Endothelial cell of umbilical vein (primary cell): ENCODE results near the gene HPSE2.
"Not testable (repeated sequence)": the region's sequence is repeated elsewhere in the genome, so short reads cannot be mapped to it uniquely, and the experiment has no call there.

Experiments
- CTCF ChIP-seq, 2 donors: IDR thresholded peaks; 1 replicate in 1 of 2; 2 replicates in 1 of 2; pipeline ENCODE4 v1.5.1; 2011; ENCODE audit warnings: low read length in 2 of 2, mild to moderate bottlenecking in 2 of 2, moderate library complexity in 2 of 2, control low read depth in 1 of 2, inconsistent platforms in 1 of 2, low read depth in 1 of 2; ENCODE audit not compliant: insufficient read depth in 1 of 2; ENCODE audit errors: extremely low read depth in 1 of 2
- EZH2 ChIP-seq: IDR thresholded peaks from 2 replicates; pipeline ENCODE4 v1.6.1; 2012; ENCODE audit warnings: borderline replicate concordance, low read depth, mild to moderate bottlenecking, moderate library complexity, low read length, inconsistent platforms; ENCODE audit not compliant: severe bottlenecking
- GATA2 ChIP-seq: IDR thresholded peaks from 2 replicates; pipeline ENCODE4 v1.7.0; 2011; ENCODE audit warnings: low read depth, mild to moderate bottlenecking, moderate library complexity, mixed read lengths, low read length; ENCODE audit not compliant: insufficient read length, insufficient read depth
- MAX ChIP-seq: IDR thresholded peaks from 2 replicates; pipeline ENCODE4 v1.6.1; 2011; ENCODE audit not compliant: insufficient read depth, insufficient read length
- POLR2A ChIP-seq: IDR thresholded peaks from 2 replicates; pipeline ENCODE4 v1.6.1; 2012; ENCODE audit warnings: low read depth, mild to moderate bottlenecking, control low read depth, low read length
- POLR2AphosphoS5 ChIP-seq: IDR thresholded peaks from 2 replicates; pipeline ENCODE4 v1.6.1; 2012; ENCODE audit warnings: low read depth, mild to moderate bottlenecking, control low read depth, low read length, moderate library complexity; ENCODE audit not compliant: insufficient read depth

- not testable (repeated sequence) for TF ChIP-seq CTCF (IDR thresholded peaks at IDR 0.05; ENCODE audit: extremely low read depth in 1 of 2, insufficient read depth in 1 of 2, low read depth in 1 of 2, low read length in 2 of 2); EZH2; POLR2A; POLR2AphosphoS5; MAX; GATA2
These were observed 12.2 kb upstream of the HPSE2 start for GRCh38 chr10:99247893-99248292.
